Stimulated activated CD8-positive, alpha-beta memory T cell treated with anti-CD3 and anti-CD28 coated beads, Interleukin-12 subunit alpha, Interleukin-12 subunit beta, amount 100 ng/mL, for 24 hours (primary cell): ENCODE data around the gene NCF4.

Experiments
- DNase-seq: peaks from one replicate; pipeline ENCODE4 v3.0.0-alpha.2; 2020; ENCODE audit errors: extremely low read depth

Gene NCF4

DNA sequence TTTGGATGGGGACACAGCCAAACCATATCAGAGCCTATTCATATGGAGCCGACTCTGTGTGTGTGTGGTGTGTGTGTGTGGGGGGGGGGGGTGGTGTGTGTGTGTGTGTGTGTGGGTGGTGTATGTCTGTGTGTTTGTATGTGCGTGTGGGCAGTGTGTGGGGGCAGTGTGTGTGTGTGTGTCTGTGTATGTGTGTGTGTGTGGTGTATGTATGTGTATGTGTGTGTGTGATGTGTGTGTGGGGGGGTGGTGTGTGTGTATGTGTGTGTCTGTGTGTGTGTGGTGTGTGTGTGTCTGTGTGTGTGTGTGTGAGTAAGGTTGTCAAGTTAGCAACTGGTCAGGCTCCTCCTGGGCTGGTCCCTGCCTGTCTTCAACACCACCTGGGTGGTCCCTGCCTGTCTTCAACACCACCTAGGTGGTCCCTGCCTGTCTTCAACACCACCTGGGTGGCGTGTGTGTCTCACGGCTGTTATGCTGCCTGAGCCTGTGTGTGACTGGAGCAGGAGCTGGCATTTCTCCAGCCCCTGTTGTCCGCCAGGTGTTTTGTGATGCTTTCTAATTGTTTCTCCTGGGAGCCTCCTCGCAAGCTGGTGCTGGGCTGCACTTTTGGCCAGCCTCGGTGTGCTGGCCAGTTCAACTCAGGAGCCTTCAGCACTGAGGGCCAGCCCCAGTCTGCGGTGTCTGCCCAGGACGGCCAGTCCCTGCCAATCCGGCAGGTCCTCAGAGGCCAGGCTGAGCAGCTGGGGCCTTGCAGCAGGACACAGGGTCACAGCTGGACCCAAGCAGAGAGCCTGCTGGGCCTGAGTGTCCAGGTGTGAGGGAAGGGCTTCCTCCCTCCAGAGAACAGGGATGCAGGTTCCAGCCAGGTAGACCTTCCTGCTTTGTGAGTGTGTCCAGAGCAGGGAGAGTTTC lies 22.4 kb upstream of the NCF4 start:
- DNase-seq, result no peak

DNA sequence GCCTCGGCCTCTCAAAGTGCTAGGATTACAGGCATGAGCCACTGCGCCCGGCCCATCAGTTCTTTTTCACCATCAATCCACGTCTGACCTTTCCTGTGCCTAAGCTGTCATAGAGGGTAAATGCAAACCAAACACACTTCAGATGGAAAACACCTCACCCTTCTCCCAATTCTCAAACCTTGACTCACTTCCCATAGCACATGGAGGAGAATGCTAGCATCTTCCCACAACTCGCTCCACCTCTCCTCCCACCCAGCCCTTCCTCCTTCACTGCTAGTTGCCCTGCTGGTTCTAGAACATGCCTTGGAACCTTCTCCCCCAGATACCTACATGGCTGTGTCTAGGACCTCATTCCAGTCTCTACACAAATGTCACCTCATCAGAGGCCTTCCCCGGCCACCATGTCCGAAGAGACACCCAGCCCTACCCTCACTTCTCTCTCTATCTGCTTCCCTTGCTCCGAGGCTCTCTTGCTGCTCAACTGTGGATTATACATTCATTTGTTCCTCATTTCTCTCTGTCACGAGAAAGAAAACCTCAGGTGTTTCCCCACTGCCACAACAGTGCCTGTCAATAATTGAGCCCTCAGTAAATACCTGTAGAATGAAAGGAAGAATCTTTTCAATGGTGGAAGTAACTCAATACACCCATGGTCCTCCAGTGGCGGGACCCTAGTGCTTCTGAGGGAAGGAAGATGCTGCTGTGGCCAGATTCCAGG lies 21.3 kb upstream of the NCF4 start:
- DNase-seq, result no peak

GRCh38 chr22:36840106-36840505 lies 20.7 kb upstream of the NCF4 start:
- no peak for DNase-seq

GRCh38 chr22:36846271-36846670 lies 14.5 kb upstream of the NCF4 start:
- no peak for DNase-seq

GRCh38 chr22:36846949-36847348 lies 13.9 kb upstream of the NCF4 start:
- DNase-seq, result no peak

DNA sequence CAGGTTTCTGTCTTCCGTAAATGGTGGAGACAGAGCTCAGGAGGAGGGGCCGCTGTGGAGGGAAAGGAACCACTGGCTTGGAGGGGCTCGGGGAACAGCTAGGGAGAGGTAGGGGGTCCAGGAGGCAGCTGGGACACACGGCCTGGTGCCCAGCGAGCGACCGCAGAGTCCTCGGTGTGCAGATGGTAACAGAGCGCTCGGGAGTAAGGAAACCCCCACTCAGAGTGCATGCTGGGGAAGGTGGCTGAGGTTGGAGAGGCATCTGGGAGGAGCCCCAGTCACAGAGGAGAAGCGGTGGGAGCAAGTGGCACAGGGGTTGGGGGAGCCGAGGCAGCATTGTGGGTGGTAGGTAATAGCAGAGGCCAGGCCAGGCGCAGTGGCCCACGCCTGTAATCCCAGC lies 10.8 kb upstream of the NCF4 start:
- DNase-seq, result no peak

- DNase-seq, result no peak
Measured at GRCh38 chr22:36850682-36851081, 10.1 kb upstream of the NCF4 start.

DNA sequence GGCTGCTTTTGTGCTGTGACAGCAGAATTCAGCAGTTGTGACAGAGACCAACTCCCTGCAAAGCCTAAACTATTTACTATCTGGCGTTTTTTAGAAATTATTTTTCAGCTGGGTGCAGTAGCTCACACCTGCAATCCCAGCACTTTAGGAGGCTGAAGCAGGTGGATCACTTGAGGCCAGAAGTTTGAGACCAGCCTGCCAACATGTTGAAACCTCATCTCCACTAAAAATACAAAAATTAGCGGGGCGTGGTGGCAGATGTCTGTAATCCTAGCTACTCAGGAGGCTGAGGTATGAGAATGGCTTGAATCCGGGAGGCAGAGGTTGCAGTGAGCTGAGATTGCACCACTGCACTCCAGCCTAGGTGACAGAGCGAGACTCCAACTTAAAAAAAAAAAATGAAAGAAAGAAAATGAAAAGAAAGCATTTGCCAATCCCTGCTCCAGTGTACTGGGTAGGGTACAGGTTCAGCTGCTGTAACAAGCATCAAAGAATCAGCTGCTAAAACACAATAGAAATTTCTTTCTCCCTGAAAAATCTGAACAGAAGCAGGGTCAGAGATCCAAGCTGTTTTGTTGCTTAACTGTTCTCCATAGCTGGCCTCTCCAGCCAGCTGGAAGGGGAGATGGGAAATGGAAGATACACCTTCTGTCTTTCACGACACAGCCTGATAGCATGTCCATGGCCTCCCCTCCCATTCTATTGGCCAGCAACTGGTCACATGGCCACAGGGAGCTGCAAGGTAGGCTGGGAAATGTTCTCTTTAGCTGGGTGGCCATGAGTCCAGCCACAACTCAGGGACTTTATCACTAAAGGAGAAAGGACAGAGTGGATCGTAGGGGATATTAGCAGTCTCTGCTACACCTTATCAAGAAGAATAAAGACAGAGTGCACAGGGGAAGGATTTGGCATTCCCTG lies 8.5 kb upstream of the NCF4 start:
- no peak for DNase-seq

GRCh38 chr22:36853407-36854099 lies 7.3 kb upstream of the NCF4 start:
- peak; percentile 74 for DNase-seq

- no peak for DNase-seq
Measured at GRCh38 chr22:36855478-36855877, 5.3 kb upstream of the NCF4 start.

DNA sequence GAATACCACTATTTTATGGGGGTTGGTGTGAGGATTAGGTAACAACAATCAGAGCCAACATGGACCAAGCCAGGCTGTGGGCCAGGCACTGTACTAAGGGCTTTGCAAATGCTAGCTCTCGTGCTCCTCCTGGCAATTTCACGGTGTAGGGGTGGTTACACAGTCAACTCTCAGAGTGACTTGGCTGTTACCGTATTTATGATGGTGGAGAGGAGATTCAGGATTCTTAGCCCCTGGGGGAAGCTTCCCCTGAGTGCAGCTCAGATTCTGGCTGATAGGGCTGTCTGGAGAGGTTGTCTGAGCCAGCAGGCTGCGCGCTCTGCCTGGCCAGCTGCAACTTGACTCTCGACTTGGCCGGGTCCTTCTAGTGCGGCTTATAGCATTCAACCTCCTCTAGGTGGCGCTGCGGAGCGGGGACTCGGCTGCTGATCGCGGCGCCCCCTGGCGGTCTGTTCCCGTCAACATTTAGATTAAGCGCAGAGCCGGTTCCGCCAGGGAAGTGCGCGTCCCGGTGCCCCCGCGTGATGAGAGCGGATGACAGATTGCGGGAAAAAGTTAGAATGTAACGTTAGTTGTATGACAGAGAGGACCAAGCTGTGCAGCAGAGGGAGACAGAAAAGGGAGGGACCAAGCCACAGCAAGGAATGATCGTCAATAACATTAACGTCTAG lies 4.5 kb upstream of the NCF4 start:
- peak; percentile 80 for DNase-seq

GRCh38 chr22:36856792-36857135 lies 4.0 kb upstream of the NCF4 start:
- no peak for DNase-seq

DNA sequence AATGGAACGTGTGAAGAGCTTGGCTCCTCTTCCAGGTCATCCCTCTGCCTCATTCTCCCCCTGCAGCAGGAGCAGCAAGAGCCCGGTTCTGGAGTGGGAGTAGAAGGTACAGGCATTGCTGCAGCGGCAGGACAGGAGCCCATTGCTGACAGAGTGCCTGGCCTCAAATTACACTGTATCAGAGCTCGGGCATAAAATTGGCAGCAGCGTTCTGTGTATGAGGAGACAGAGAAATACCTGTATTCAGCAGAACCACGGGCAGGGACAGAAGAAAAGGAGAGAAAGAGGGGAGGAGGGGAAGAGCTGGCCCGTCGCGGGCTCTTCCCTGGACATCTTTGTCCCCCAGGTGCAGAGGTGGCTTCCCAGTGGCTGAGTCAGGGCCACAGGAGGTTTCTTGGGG lies 2.6 kb upstream of the NCF4 start:
- no peak for DNase-seq

DNA sequence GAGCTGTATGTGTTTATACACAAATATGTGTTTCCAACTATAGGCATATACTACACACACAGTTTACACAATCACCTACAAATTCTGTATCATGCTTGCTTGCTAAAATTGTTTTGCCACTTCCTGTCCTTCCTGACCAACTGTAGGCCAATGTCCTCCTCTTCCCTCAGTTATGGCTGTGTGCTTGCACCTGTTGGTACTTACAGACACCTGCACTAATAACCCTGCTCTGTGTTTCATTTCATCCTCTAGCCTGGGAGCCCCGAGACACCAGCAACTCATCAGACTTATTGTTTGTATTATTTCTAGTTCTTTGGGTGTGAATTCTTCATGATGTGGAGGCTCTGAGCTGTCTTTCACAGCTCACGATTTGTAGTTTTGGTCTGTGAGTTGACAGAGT lies 1.8 kb upstream of the NCF4 start:
- DNase-seq, result no peak

- no peak for DNase-seq
Measured at GRCh38 chr22:36860017-36860416, 789 bp upstream of the NCF4 start.

GRCh38 chr22:36860438-36860820 lies 377 bp upstream of the NCF4 start:
- no peak for DNase-seq

DNA sequence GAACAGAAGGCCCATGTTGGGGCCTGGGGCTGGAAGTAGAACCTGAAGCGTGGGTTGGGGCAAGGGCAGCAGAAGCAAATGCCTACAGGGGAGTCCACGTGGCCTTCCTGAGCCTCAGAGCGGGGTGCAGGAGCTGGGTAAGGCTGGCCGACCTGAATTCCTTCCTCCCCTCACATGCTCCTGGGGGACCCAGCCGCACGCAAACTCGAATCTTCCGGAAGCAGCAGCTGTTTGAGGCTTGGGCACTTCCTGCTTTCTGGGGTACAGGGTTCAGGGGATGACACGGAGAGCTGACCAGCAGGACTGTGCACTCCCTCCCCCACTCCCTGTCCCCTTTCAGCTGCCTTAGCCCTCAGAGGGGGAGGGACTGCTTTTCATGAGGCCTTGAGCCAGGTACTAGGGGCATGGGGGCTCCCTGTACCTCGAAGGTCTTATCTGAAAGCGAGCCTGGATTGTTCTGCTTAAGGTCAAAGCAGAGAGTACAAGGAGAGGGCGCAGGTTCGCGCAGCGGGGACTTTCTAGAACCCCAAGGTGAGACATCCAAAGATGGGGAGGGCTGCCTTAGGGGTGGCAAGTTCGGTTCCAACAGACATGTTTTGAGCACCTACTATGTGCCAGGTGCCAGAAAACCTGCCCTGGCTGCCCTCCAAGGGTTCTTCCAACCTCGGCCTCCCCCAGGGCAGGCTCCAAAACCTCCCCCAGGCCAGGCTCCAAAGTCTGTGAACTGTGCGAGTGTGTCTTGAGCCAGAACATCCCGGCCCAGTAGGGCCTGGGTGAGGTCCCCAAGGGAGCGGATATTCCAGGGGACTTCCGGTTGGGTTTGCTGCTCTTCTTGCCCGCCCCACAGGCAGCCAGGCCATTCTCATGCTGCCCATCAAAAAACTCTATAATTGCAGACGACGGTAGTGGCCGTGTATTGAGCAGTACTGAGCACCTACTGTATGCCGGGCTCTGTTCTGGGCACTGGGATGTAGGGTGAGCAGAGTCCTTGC lies 1.7 kb downstream of the NCF4 start:
- no peak for DNase-seq

GRCh38 chr22:36863281-36863680 lies 2.5 kb downstream of the NCF4 start:
- DNase-seq, result no peak

DNA sequence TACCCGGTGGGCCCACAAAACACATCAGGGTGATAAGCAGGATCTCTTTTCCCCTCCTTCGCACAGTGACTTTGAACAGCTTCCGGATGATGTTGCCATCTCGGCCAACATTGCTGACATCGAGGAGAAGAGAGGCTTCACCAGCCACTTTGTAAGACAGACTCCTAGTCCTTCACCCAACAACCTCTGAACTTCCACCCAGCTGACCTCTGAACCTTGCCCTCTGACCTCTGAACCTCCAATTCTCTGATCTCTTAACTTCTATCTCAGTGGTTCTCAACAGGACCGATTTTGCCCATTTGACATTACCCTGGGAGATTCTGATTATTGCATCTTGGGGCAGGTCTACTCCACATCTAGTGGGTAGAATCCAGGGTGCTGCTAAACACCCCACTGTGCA lies 3.2 kb downstream of the NCF4 start:
- DNase-seq, result no peak
